Stimulated activated naive CD4-positive, alpha-beta T cell treated with Interleukin-2 at 50 U/mL for 16 hours (primary cell): ENCODE results near the gene ZCCHC14.
"Not testable (repeated sequence)": the region's sequence is repeated elsewhere in the genome, so short reads cannot be mapped to it uniquely, and the experiment has no call there.

Experiments used
- DNase-seq: peaks from one replicate; lab custom pipeline; 2025; lab: John Stamatoyannopoulos, UW

ZCCHC14 gene

DNA sequence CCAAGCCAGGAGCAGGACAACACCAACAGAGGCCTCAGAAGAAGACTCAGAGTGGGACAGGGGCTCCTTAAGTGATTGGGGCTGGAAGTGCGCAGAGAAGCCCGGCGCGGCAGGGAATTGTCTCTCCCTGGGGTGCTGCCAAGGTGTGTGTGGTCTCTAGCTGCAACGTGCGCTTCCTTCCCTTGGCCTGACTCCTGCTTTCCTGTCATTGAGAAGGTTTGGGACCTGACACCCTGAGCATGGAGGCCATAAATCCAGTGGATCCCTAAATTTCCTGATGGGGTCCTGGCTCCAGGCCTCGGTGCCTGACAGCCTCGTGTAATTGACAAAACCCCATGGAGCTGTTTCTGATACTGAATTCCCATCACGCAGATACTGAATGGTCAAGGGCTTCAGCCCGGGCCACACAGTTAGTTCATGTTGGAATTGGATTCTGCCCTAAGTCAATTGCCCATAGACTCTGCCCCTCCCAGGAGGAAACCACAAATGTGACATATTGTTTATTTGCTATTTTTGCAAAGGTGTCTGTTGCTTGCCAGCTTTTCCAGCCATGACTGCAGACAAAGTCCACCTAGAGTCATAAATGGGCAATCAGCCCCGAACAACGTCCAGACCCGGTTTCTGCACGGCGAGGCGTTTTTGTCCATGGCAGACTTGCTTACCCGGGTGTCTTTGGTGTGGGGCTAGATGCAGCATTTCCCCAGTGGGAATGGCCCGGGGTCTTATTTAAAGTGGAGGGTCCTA lies 4.4 kb upstream of the ZCCHC14 start:
- DNase-seq = not testable (repeated sequence)

DNA sequence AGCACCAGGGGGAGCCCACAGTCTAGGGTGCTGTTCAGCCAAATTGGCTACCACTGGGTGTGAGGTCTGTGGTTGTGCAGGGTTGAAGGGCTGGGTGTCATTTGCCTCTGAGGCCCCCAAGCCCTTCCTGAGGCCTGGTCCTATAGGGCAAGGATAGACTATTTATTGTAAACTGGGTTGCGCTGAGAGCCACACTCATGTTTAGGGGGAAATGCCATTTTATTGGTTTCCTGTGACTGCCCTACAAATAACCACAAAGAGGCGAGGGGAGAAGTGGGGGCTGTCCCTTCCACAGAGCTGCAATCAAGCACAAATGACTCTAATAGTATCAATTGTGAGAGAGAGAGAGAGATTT lies 3.6 kb upstream of the ZCCHC14 start:
- peak; percentile 46 for DNase-seq

- DNase-seq = no peak
Observed at GRCh38 chr16:87495578-87496446, 3.0 kb upstream of the ZCCHC14 start.

GRCh38 chr16:87493608-87494280 lies 920 bp upstream of the ZCCHC14 start:
- DNase-seq = no peak

- no peak for DNase-seq
Observed at GRCh38 chr16:87492291-87492630, 563 bp downstream of the ZCCHC14 start.

GRCh38 chr16:87491522-87492290 lies 1.1 kb downstream of the ZCCHC14 start:
- peak; percentile 8 for DNase-seq

DNA sequence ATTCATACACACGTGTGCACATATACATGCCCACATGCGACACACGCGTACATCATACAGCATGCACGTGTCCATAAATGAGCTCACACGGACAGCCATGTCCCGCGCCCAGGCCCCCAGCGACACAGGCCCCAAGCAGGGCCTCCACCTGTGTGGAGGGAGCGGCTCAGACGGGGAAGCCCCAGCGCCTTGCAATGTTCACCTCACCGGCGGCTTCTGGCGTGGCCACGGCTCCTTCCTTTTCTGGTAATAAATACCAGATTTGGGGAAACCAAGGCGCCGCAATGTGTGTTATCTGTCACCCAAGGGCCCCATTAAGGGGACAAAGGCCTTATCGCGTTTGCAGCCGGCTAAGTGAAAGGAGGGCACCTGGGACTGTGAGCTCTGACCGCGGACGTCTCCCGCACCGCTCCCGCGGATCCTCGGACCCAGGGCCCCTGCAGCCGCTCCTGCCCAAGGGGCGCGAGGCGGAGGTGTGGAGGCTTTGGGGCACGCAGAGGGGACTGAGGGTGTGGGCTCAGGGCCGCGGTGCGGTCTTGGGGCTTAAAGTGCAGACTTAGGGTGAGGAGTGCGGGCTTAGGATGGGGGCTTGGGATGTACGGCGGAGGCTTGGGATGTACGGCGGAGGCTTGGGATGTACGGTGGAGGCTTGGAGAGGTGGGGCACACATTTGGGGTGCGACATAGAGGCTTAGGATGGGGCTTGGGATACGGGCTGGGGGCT lies 1.9 kb downstream of the ZCCHC14 start:
- peak; percentile 63 for DNase-seq

- no peak for DNase-seq
Observed at GRCh38 chr16:87490096-87490798, 2.6 kb downstream of the ZCCHC14 start.

- DNase-seq = no peak
Observed at GRCh38 chr16:87489434-87490045, 3.3 kb downstream of the ZCCHC14 start.

DNA sequence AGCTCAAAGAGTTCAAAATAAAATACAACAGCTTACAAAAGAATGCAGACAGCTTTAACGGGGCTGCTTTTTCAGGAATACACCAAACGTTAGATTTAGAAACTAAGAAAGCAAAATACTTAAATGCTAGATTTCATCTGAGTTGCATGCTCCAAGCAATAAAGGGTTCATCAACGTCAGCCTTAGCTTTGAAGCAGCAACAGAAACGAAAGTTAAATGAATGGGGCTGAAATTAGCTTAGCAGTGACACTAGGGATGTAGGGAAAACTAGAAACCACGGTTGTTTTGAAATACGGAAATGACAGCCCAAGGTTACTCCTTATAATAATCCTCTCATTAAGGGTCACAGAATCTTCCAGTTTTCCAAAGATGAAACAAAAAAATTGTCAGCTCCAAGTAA lies 3.9 kb downstream of the ZCCHC14 start:
- DNase-seq = not testable (repeated sequence)

GRCh38 chr16:87487361-87487924 lies 5.4 kb downstream of the ZCCHC14 start:
- no peak for DNase-seq

- no peak for DNase-seq
Observed at GRCh38 chr16:87486713-87487247, 6.0 kb downstream of the ZCCHC14 start.

DNA sequence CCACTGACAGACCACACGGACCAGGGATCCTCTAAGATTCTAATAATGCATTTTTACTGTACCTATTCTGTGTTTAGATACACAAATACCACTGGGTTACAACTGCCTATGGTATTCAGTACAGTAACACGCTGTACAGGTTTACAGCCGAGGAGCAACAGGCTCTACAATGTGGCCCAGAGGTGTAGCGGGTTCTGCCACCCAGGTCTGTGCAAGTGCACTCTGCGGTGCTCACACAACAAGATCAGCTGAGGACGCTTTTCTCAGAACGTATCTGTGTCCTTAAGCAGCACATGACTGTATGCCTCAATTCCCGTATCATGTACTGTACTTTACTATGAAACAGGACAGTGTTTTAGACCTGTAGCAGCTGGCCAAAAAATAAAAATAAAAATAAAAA lies 6.5 kb downstream of the ZCCHC14 start:
- DNase-seq = no peak

DNA sequence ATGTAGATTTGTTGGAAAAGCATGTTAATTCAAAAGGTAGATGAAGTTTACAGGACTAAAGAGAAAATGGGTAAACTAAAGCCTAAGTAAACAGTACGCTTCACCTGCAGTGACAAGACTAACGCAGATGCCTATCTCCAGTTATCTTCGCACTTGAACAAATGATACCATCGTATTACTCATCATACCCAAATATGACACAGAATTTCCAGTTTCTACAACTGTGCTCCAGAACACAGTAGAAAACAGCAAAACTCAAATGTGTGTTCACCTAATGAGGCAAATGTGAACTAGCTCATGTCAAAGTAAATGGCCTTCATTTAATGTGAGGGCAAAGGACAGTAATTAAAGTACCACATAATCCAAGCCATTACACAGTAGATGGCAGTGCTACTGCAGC lies 7.0 kb downstream of the ZCCHC14 start:
- DNase-seq = not testable (repeated sequence)

GRCh38 chr16:87484487-87485331 lies 8.1 kb downstream of the ZCCHC14 start:
- DNase-seq = no peak

GRCh38 chr16:87483481-87483880 lies 9.3 kb downstream of the ZCCHC14 start:
- DNase-seq = no peak

DNA sequence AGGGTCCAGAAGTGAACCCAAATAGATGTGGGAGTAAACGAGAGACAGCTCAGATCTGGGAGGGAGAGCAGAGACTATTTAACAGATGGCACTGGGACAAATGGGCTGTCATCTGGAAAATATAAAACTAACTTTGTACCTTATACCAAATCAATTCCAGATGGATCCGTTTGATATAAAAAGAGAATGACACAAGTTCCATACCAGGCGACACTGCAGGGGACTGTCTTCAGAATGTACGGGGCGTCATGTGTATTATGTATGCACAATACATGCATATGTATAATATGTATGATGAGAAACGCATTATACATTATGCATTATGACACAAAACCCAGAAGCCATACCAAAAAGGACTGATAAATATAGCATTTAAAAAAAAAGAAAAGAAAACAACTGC lies 10.2 kb downstream of the ZCCHC14 start:
- not testable (repeated sequence) for DNase-seq

DNA sequence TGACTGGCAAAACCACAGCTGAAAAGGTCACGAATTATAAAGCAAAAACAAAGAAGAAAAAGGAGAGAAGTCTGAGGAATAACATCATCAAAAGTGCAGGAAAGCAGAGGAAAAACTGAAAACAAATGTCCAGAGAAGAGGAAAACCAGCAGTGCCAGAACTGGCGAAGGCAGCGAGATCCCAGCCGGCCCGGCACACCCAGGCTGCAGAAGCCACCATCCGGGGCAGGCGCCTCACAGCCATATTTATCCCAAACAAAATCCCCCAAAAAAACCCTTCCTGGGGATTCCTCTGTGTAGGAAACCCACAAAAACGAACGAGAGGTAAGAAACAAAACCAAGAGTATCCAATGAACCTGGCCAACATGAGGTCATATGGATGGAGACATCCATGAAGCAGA lies 10.6 kb downstream of the ZCCHC14 start:
- no peak for DNase-seq

- not testable (repeated sequence) for DNase-seq
Observed at GRCh38 chr16:87481711-87482110, 11.1 kb downstream of the ZCCHC14 start.
